WI38 (cell line): ENCODE data around the gene BICRAL.
A peak's percentile ranks its signal among the peaks of the same experiment; 100 is the strongest.
"Not testable (repeated sequence)": the region's sequence is repeated elsewhere in the genome, so short reads cannot be mapped to it uniquely, and the experiment has no call there.

Source experiments
- H3K4me3 ChIP-seq: 2 replicates; pipeline ENCODE4 v1.5.1; 2011; ENCODE audit warnings: low read depth, mild to moderate bottlenecking, control low read depth, low read length
- TF ChIP-seq, protein P1 (sequence below): IDR thresholded peaks from 2 replicates; pipeline ENCODE4 v1.5.1; 2012; ENCODE audit warnings: low read depth, mild to moderate bottlenecking, control low read depth, low read length

Gene BICRAL, protein sequence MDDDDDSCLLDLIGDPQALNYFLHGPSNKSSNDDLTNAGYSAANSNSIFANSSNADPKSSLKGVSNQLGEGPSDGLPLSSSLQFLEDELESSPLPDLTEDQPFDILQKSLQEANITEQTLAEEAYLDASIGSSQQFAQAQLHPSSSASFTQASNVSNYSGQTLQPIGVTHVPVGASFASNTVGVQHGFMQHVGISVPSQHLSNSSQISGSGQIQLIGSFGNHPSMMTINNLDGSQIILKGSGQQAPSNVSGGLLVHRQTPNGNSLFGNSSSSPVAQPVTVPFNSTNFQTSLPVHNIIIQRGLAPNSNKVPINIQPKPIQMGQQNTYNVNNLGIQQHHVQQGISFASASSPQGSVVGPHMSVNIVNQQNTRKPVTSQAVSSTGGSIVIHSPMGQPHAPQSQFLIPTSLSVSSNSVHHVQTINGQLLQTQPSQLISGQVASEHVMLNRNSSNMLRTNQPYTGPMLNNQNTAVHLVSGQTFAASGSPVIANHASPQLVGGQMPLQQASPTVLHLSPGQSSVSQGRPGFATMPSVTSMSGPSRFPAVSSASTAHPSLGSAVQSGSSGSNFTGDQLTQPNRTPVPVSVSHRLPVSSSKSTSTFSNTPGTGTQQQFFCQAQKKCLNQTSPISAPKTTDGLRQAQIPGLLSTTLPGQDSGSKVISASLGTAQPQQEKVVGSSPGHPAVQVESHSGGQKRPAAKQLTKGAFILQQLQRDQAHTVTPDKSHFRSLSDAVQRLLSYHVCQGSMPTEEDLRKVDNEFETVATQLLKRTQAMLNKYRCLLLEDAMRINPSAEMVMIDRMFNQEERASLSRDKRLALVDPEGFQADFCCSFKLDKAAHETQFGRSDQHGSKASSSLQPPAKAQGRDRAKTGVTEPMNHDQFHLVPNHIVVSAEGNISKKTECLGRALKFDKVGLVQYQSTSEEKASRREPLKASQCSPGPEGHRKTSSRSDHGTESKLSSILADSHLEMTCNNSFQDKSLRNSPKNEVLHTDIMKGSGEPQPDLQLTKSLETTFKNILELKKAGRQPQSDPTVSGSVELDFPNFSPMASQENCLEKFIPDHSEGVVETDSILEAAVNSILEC

DNA sequence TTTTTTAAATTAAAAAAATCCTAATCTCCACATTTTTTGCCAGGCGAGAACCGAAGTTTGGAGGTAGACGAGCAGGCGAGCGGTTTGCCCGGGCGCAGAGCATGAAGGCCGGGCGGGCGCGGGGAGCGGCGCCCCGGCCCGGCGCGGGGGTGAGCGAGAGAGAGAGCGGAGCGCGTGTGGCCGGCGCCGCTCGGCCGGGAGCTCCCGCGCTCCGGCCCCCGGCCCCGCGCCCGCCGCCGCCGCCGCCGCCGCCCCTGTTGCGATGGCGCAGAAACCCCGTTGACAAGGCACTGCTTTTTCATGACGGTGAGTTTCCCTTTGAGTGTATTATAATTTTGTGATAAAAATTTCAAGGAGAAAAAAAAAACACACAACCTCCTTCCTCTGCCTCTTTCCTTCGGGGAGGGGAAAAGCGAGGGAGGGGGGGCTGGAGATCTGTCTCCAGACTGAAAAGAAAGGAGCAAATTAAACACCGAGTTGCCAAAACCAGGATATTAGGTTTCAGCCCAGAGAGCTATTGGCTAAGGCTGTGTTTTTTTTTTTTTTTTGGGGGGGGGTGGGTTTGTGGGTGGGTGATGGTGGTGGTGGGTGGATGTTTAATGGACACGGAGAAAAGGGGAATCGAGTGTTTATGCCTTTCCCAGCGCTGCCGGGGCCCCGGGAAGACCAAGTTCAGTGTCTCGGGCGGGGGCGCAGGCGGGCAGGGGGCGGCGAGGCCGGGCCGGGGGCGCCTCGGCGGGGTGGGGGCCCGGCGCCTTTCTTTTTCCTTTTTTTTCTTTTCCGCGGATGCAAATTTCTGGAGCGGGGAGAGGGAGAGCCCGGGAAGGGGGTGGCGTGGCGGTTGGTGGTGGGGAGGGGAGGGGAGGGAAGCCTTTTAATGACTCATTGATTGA lies at the start of gene BICRAL:
Gene BICRAL, plus strand, starts transcription at position 257 of the 893 bp plus-strand sequence. CDS start 39,971 bp downstream, outside the sequence.
- H3K4me3 ChIP-seq, result peak within 1 kb of the TSS; percentile 80
- TF ChIP-seq, protein P1, sequence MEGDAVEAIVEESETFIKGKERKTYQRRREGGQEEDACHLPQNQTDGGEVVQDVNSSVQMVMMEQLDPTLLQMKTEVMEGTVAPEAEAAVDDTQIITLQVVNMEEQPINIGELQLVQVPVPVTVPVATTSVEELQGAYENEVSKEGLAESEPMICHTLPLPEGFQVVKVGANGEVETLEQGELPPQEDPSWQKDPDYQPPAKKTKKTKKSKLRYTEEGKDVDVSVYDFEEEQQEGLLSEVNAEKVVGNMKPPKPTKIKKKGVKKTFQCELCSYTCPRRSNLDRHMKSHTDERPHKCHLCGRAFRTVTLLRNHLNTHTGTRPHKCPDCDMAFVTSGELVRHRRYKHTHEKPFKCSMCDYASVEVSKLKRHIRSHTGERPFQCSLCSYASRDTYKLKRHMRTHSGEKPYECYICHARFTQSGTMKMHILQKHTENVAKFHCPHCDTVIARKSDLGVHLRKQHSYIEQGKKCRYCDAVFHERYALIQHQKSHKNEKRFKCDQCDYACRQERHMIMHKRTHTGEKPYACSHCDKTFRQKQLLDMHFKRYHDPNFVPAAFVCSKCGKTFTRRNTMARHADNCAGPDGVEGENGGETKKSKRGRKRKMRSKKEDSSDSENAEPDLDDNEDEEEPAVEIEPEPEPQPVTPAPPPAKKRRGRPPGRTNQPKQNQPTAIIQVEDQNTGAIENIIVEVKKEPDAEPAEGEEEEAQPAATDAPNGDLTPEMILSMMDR, result no peak

DNA sequence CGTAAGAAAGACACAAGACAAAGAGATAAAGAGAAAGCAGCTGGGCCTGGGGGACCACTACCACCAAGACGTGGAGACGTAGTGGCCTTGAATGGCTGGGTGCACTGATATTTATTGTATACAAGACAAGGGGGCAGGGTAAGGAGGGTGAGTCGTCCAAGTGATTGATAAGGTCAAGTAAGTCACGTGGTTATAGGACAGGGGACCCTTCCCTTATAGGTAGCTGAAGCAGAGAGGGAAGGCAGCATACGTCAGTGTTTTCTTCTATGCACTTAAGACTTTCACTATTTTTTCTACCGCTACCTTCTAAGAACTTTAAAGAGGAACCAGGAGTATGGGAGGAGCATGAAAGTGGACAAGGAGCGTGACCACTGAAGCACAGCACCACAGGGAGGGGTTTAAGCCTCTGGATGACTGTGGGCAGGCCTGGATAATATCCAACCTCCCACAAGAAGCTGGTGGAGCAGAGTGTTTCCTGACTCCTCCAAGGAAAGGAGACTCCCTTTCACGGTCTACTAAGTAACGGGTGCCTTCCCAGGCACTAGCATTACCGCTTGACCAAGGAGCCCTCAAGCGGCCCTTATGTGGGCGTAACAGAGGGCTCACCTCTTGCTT lies 47.9 kb upstream of the BICRAL start:
- H3K4me3 ChIP-seq, result not testable (repeated sequence)

DNA sequence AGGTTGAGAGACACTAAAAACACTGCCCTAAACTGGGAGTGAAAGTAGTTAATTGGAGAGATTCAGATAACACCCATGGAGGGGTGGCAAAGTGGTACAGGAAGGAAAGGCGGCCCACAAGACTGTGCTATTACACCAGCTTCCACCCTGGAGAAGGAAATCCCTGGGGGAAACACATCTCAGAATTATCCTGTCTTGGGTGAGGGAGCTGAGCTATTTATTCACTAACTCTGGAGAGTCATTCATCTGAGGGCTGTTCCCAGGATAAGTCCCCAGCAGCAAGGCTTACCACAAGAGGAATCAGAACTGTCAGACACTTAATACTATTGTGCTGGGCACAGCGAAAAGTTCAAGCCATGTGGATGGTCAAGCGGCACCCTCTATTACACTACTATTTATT lies 45.9 kb upstream of the BICRAL start:
- TF ChIP-seq, protein P1, result no peak
- H3K4me3 ChIP-seq, result no peak overlapping the region

DNA sequence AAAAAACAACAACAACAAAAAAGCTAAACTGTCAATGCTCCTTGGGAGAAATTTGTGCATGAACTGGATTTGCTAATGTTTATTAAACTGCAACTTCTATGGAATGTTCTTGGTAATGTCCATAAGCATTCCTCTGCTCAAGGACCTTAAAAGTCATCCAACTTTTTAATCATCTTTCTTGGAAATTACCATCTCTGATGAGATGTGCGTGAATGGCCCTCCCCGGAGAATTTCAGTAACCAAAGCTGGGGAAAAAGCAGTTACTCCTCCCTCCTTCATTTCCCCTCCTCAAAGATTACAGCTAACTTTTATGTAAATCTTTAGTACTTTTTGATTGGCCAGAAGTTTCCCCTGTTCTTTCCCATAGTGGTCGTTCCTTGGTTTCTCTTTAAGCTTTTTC lies 41.1 kb upstream of the BICRAL start:
- TF ChIP-seq, protein P1, result no peak
- no peak overlapping the region for H3K4me3 ChIP-seq

DNA sequence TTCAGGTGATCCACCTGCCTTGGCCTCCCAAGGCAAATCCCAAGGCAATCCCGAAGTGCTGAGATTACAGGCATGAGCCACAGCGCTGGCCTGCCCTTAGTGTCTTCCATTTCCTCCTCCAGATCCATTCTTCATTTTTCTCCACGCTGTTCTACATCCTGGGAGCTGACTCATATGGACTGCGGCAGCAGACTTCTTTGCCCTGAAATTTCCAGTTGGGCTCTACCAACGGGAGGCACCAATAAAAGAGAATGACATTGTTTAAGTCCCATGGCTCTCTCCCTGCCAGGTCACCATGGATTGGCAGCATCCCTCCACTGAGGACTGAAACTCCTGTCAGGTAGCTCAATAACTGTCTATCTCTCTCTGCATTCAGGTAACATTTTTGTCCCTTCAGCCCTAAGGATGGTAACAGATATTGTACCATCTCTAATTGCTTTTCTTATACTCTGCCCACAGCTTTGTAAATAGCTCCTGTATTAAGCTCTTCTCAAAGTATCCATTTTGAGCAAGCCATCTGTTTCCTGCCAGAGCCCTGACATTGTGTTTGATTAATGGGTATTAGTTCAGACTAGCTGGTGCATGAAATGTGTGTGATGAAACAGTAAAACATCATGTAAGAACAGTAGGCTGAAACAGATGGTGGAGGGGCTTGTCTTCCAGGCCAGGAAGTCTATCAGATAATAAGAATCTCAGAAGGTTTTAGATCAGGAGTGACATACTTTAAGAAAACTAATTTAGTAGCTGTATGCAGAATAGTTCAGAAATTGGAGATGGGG lies 39.5 kb upstream of the BICRAL start:
- H3K4me3 ChIP-seq, result no peak overlapping the region

DNA sequence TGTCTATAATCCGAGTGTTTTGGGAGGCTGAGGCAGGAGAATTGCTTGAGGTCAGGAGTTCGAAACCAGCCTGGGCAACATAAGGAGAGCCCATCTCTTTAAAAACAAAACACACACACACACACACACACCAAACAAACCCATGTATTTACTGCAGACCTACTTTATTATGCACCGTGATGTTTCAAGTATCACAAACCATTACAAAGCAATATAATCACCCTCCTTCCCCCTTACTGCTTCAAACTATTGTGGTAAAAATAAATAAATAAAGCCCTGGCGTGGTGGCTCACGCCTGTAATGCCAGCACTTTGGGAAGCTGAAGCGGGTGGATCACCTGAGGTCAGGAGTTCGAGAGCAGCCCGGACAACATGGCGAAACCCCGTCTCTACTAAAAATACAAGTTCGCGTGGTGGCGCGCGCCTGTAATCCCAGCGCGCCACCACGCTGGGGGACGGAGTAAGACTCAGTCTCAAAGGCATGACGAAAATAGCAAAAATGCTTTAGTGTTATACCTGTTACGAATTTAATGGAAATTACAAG lies 37.4 kb upstream of the BICRAL start:
- TF ChIP-seq, protein P1, result no peak
- peak overlapping the region; percentile 99 for H3K4me3 ChIP-seq

More for the DNA sequence above, 39.5 kb upstream of the BICRAL start:
- TF ChIP-seq, protein P1, result no peak
